OCI-LY1 (cell line): ENCODE results near the gene GUF1.

Experiments used
- EZH2 ChIP-seq: fragments of 200-600 bp; sonication (generic), shearing (Covaris generic); IDR thresholded peaks from 2 replicates; pipeline ENCODE4 v1.8.0; 2017; ENCODE audit warnings: borderline replicate concordance, mixed run types, mild to moderate bottlenecking, antibody characterized with exemption, low read length, moderate library complexity, mixed read lengths
- TF ChIP-seq, protein P1 (sequence below): fragments of 200-600 bp; sonication (generic), shearing (Covaris generic); IDR thresholded peaks from 2 replicates; pipeline ENCODE4 v1.5.1; 2017; ENCODE audit warnings: mild to moderate bottlenecking, antibody characterized with exemption, low read length, moderate library complexity, mixed read lengths

GRCh38 chr4:44663539-44664263 is 14.5 kb upstream of the GUF1 start:
- TF ChIP-seq, protein P1, sequence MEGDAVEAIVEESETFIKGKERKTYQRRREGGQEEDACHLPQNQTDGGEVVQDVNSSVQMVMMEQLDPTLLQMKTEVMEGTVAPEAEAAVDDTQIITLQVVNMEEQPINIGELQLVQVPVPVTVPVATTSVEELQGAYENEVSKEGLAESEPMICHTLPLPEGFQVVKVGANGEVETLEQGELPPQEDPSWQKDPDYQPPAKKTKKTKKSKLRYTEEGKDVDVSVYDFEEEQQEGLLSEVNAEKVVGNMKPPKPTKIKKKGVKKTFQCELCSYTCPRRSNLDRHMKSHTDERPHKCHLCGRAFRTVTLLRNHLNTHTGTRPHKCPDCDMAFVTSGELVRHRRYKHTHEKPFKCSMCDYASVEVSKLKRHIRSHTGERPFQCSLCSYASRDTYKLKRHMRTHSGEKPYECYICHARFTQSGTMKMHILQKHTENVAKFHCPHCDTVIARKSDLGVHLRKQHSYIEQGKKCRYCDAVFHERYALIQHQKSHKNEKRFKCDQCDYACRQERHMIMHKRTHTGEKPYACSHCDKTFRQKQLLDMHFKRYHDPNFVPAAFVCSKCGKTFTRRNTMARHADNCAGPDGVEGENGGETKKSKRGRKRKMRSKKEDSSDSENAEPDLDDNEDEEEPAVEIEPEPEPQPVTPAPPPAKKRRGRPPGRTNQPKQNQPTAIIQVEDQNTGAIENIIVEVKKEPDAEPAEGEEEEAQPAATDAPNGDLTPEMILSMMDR = no peak
- no peak for TF ChIP-seq EZH2
